DLD1 (cell line): ENCODE measurements around the gene PREB.
"Not testable (repeated sequence)": the region's sequence is repeated elsewhere in the genome, so short reads cannot be mapped to it uniquely, and the experiment has no call there.

Experiments
- in situ Hi-C: cut with HindIII; loops from 2 replicates; pipeline ENCODE4 v1.10.0; 2017; ENCODE audit warnings: low sequenced_read_pairs

Gene PREB, protein sequence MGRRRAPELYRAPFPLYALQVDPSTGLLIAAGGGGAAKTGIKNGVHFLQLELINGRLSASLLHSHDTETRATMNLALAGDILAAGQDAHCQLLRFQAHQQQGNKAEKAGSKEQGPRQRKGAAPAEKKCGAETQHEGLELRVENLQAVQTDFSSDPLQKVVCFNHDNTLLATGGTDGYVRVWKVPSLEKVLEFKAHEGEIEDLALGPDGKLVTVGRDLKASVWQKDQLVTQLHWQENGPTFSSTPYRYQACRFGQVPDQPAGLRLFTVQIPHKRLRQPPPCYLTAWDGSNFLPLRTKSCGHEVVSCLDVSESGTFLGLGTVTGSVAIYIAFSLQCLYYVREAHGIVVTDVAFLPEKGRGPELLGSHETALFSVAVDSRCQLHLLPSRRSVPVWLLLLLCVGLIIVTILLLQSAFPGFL

DNA sequence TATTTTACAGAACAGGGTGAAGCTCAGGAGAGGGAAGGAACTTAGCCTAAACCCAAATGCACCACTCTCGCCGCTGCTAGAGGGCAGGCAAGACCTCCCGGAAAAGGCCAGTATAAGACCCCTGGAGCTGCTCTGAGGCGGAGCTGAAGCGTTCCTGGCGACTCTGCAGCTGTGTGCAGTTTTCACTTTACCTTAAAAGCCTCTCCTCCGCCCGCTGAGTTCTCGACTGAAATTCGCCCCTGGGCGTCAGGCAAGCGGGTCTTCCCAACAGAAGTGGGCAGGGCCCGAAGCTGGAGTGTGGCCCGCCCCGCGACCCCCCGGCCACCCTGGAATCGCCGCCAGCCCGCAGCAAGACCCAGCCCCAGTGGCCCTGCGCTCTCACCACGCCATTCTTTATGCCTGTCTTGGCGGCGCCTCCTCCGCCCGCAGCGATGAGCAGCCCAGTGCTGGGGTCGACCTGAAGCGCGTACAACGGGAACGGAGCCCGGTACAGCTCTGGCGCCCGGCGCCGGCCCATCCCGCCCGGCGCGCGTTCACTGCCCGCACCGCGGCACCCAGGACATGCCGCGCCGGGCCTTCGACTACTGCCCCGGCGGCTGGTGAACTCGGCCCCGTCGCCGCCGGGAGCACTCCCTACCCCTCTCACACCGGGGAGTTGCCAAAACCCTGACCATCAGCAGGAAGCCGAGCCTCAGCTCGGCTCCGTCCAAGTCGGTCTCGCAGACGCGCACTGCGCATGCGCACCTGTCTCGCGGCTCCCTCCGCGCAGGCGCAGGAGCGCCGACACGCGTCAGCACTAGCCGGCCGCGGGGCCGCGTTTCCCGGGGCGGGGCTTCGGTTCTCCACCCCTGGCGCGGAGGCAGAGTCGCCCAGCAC, at the start of gene PREB:
PREB (minus strand) TSS at position 732 of the 876 bp plus-strand sequence; CDS start at position 517, 215 bp downstream.
- in situ Hi-C loops: no loop called here

DNA sequence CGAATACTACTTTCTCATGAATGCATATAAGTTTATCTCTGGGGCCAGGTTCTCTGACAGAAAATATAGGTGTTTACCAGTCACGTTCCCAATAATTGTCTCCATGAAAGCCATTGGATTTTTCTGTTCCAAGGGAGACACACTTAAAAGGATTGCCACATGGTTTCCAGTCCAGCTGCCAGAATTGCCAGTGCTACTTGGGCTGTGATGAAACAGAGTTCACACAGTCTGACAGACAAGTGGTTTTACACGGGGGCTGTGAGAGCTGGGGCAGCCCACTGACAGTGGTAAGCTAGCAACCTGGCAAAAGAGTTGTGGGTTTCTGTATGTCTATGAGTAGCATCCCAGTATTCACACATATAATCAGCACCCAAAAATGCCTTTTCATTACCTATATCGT, 49.7 kb upstream of the PREB start:
- in situ Hi-C loops: no loop called here

DNA sequence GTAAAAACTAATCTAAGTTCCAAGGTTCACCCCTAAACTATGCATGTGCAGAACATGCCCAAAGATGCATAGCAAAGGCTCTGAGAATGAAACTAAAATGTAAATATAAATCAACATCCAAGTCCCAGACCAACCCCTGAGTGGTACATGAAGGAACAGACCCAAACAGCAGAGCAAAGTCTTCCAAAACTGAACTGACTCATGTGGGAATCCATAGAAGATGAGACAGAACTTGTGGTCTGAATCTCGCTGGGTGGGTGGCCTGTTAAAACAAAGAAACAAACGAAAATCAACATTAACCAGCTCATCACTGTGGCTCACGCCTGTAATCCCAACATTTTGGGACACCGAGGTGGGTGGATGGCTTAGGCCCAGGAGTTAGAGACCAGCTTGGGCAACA, 47.9 kb upstream of the PREB start:
- in situ Hi-C loops: no loop called here

DNA sequence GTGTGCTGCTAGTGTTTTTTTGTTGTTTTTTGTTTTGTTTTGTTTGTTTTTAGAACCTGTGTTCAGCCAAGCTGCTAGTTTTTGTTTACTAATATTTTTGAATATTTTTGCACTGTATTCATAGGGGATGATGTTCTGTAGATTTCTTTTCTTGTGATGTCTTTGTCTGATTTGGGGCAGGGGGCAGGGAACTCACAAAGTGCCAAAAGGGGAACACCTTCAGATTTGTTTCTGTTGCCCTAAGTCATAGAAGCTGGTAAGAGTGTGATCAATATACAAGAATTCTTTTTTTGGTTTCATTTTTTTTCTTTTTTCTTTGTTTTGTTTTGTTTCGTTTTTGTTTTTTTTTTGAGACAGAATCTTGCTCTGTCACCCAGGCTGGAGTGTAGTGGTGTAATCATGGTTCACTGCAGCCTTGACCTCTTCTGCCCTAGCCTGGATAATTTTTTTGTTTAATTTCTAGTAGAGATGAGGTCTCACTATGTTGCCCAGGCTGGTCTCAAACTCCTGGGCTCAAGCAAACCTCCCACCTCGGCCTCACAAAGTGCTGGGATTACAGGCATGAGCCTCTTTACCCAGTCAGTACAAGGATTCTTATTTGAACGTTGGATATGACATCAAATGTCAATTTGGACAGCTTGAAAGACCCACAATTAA, 45.0 kb upstream of the PREB start:
- in situ Hi-C loops: no loop called here

DNA sequence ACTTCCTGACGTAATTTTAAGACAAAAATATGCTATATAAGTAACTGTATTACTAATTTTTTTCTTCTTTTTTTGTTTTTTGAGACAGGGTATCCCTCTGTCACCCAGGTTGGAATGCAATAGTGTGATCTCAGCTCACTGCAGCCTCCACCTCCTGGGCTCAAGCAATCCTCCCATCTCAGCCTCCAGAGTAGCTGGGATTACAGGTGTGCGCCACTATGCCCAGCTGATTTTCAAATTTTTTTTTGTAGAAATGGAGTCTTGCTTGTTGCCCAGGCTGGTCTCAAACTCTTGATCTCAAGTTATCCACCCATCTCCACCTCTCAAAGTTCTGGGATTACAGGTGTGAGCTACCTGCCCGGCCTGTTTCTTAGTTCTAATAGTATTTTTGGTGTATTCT, 44.0 kb upstream of the PREB start:
- in situ Hi-C loops: no loop called here

DNA sequence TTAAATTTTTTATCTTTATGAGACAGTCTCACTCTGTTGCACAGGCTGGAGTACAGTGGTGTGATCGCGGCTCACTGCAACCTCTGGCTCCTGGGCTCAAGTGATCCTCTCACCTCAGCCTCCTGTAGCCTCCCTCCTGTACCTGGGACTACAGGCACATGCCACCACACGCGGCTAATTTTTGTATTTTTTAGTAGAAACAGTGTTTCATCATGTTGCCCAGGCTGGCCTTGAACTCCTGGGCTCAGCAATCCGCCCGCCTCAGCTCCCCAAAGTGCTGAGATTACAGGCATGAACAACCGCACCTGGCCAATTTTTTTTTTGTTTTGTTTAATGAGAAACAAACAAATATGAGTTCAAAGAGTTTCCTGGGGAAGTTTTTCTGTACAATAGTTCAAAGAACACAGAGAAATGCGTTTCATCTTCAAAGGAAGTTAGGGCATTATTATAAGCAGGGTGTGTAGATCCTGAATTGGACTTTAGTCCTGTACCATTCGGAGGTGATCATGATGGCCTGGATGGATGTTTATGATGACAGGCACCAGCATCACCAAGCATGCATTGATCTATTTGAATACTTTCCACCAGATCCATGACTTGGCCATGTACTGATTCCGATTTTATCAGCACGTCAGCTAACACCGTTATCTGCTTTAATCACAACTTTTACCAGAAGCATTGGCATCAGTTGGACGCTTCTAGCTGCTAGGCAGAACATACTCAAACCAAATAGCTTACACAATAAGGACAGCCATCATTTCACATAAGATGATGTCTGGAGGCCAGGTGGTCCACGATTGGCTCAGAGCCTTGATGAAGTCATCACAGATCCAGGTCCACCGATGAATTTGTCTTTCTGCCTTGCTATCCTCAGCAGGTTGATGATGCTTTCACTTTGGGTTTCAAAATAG, 43.3 kb upstream of the PREB start:
- in situ Hi-C loops: no loop called here

DNA sequence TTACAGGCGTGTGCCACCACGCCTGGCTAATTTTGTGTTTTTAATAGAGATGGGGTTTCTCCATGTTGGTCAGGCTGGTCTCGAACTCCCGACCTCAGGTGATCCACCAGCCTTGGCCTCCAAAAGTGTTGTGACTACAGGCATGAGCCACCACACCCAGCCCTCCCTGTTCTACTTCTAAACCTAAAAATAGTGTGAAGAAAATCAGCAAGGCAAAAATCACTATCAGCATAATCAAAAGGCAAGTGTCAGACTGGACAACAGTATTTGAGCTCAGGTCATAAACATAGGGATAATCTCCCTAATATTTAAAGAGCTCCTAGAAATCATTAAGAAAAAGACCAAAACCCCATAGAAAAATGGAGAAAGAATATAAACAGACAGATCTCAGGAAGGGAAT, 41.3 kb upstream of the PREB start:
- in situ Hi-C loops: not testable (repeated sequence)

DNA sequence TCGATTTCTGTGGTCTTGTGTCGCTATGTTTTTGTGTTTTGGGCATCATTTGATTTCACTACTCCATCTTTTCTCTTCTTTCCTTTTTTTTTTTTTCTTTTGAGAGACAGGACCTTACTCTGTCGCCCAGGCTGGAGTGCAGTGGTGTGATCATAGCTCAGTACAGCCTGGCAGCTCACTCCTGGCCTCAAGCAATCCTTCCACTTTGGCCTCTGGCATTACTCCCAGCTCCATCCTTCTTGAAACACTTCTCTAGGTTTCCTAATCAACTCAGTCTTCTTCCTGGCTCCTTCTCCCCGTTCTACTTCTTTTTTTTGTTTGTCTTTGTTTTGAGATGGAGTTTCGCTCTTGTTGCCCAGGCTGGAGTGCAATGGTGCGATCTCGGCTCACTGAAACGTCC, 40.9 kb upstream of the PREB start:
- in situ Hi-C loops: no loop called here

DNA sequence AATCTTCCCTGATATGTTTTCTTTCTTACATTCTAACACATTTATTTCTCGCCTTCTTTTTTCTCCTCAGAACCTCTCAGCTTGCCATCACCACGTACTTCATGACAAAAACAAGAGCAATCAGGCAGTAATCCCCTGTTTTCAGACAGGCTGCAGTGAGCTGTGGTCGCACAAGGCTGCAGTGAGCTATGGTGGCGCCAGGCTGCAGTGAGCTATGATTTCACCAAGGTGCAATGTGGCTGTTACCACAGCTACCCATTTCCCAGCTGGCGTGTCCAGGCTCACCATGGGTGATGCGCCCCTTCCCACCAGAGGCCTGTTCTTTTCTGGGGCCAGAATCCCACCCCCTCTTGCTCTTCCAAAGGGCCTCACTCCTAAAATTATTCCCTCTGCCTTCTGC, 40.2 kb upstream of the PREB start:
- in situ Hi-C loops: no loop called here

DNA sequence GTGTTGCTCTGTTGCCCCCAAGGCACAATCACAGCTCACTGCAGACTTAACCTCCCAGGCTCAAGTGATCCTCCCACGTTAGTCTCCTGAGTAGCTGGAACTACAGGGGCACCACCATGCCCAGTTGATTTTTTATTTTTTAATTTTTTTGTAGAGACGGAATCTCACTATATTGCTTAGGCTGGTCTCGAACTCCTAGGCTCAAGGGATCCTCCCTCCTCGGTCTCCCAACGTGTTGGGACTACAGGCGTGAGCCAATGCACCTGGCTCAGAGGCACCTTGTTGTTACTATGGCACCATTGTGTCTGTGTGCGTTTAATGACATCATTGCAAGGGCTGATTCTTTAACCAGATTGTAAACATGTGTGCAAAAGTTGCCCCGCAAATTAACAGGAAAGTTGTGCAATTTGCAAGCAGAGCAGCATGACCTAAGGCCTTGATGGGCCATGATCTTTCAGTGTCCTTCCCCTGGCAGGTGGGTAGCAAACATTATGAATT, 37.0 kb upstream of the PREB start:
- in situ Hi-C loops: no loop called here

DNA sequence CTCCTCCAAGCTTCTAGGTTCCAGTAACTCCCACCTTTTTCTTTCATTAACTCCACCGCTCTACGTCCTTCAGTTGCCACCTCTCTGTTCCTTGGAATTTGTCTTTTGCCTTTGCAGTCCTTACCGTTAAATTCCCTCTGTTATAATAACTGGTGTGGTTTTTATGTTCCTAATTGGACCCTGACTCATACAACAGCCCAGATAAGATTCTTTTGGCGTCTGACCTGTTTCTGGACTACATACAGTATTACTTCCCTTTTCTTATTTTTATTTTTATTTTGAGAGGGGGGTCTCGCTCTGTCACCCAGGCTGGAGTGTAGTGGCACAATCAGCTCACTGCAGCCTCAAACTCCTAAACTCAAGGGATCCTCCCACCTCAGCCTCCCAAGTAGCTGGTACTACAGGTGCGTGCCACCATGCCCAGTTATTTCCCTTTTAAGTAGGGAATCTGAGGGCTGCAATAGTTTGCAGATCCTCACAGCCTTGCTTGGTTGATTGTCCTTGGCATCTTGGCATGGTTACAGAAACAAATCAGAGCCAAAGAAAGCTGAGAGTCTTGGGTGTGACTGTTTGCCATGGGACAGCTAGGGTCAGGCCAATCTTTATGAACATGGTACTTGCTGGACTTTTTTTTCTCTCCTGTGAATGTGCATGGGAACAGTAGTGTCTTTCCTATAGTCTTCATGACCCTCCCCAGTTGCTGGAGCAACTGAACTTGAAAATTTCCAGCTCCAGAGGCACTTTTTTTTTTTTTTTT, 36.3 kb upstream of the PREB start:
- in situ Hi-C loops: no loop called here

DNA sequence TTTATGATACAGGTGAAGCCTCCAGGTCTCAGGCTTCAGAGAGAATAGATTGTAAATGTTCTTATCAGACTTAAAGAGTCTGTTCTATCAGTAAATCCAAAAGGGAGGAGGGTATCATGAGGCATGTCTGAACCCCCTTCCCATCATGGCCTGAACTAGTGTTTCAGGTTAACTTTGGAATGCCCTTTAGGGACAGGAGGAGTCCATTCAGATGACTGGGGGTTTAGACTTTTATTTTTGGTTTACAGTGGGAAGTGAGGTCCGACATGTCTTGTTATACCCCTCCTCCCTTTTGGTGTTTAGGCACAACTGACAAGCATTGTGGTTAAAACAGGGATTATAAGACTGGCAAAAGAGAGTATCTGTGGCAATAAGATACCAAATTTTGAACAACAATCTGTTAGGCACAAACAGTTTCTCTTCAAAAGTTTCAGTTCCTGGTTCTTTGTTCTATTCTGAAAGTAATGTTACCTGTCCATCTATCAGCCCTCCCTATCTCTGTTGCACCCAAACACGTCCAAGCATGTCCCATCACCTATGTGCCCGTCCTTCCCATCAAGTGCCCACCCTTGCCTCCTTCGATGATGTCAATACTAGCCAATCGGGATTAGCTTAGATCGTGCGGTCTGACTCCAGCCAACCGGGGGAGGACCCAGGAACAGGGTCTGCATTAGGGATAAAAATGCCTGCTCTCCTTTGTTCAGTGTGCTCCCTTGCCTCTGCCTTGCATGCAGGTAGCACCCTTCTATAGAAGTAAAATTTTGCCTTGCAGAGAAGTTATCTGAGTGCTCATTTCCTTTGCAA, 30.7 kb upstream of the PREB start:
- in situ Hi-C loops: no loop called here

DNA sequence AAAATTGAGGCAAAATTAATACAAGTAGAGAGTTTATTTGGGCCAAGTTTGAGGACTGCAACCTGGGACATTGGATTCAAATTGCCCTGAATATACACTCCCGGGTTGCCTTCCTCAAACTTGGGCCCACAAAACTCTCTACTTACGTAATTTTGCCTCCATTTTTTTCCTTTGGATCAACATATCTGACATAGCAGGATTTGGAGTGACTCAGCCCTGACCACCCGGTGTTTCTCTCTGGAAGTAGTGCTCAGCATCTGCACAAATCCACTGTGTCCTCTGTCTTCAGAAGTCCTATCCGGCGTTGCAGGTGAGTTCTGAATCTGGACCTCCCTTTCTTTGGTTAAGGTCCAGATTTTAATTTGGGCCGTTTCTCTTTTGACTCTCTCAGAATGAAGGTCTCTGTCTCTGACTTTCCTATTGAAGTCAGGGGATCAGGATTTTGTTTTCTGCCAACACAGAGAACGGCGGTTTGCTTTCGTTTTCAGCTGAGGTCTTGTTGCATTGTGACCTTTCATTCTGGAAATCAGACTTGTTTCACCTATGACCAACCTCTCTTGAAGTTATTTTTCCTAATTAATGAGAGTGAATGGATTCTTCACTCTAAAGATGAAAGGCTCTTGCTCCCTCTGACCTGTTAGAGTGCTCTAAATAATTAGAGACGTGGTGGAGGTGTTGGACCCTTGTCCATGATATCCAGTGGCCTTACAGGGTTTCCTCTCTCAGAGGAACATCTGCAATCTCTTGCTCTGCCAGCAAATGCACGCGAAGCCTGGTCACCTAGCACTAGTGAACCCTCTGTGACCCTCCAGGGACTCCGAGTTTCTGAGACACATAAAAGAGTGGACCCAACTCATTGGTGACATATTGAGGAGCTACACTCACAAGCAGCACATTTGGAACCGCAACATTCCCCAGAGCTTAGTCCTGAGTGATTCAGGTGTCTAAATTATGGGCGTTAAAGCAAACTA, 28.0 kb upstream of the PREB start:
- in situ Hi-C loops: no loop called here

DNA sequence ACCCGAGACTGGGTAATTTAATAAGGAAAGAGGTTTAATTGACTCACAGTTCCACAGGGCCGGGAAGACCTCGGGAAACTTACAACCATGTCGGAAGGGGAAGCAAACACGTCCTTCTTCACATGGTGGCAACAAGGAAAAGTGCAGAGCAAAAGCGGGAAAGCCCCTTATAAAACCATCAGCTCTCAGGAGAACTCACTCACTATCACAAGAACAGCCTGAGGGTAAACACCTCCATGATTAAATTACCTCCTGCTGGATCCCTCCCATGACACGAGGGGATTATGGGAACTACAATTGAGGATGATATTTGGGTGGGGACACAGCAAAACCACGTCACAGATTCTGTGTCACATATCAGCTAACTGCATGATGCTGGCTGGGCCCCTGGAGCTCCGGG, 25.8 kb upstream of the PREB start:
- in situ Hi-C loops: no loop called here

DNA sequence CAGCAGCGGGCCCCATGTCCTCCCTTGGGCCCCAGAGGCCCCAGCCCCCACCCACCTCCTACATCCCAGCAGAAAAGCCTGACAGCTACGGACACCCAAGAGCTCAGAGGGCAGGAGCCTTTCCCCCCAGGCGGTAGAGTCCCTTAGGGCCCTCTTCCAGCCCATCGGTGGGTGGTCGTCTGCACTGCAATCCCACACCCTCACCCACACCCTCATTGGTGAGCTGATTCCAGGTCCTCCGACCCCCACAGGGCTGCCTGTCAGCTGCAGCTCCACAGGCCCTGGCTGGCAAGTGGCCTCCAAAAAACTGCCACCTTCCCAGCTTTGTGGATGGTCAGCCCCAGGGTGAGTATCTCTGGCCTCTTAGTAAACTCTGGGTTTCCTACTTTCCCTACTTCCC, 24.8 kb upstream of the PREB start:
- in situ Hi-C loops: no loop called here

DNA sequence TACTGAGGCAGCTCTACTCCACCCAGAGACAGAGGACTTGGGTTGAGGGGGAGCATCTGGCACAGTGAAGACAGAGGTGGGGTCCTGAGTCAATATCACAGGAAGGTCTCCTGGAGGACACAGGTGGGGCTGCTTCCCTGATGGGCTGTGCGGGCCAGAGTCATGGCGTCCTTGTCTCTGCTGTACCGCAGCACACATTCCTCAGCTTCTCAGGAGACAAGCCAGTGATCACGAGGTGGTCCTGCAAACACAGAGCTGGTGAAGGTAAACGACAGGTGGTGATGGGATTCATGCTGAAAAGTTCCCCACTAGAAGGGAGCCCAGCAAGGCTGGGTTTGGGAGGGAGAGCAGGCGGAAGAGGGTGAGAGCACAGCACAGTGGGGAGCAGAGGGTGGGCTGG, 24.0 kb upstream of the PREB start:
- in situ Hi-C loops: no loop called here

DNA sequence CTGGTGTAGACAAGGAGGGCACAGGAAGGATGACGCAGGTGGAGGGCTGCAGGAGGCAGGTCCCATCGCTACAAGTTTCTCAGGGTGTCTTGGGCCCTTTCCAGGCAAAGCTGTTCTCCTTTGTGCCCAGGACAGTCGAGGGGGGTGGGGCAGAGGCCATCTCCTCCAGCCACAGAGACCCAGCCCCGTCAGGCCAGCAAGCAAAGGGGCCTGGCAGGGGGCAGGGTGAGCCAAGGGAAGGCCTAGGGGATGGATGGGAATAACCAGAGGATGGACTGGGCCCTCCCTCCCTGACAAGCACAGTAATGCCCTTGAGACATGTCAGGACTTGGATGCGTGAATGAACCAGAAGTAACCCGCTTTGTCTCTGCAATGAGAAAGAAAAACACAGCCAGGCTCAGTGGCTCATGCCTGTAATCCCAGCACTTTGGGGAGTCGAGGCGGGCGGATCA, 20.7 kb upstream of the PREB start:
- in situ Hi-C loops: no loop called here

DNA sequence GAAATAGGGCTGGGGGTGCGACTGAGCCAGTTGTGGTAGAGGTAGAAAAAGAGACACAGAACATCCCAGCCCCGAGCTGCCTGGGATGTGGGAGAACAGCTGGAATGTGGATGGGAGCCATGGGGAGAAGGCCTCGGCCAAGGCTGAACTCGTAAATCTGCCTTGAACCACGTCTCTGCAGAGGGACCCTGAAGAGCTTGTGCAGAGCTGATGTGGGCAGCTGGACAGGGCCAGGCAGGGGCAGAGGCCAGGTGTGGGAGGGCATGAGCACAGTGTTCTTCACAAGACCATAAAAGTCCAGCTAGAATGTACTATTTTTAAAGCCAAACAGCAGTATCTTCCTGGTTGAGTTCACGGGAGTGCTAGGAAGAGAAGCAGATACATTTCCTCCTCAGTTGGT, 20.1 kb upstream of the PREB start:
- in situ Hi-C loops: no loop called here
